C4-2B (cell line): ENCODE results near the gene THEMIS.

Source experiments
- CTCF ChIP-seq: fragments of 450-650 bp; conservative IDR thresholded peaks from 2 replicates; pipeline ENCODE4 v1.5.1; 2017; ENCODE audit warnings: mild to moderate bottlenecking
- ZFX ChIP-seq: fragments of 450-650 bp; IDR thresholded peaks from 2 replicates; pipeline ENCODE4 v1.6.1; 2017

- TF ChIP-seq CTCF (no peak), ZFX (no peak)
Measured at GRCh38 chr6:127858727-127859391, 42.0 kb downstream of the THEMIS start.
